HepG2 (cell line): ENCODE data around the gene LYRM2.

Experiments
- GFI1 ChIP-seq: sonication (generic); formaldehyde crosslinking; IDR thresholded peaks from 2 replicates; pipeline ENCODE4 v1.5.0; 2020; ENCODE audit warnings: missing genetic modification reagents, mild to moderate bottlenecking, borderline replicate concordance
- HOXA7 ChIP-seq: sonication (generic); formaldehyde crosslinking; IDR thresholded peaks from 2 replicates; pipeline ENCODE4 v1.8.1; 2022; ENCODE audit warnings: mild to moderate bottlenecking, missing genetic modification reagents, moderate library complexity
- JUND ChIP-seq: sonication (generic); formaldehyde crosslinking; IDR thresholded peaks from 2 replicates; pipeline ENCODE4 v1.8.0; 2022; ENCODE audit warnings: mild to moderate bottlenecking, missing genetic modification reagents
- TF ChIP-seq, protein P1 (sequence below): sonication (generic); formaldehyde crosslinking; IDR thresholded peaks from 2 replicates; pipeline ENCODE4 v1.4.0; 2020; ENCODE audit warnings: missing genetic modification reagents

GRCh38 chr6:89596056-89596455 lies 42.5 kb downstream of the LYRM2 start:
- TF ChIP-seq, protein P1, sequence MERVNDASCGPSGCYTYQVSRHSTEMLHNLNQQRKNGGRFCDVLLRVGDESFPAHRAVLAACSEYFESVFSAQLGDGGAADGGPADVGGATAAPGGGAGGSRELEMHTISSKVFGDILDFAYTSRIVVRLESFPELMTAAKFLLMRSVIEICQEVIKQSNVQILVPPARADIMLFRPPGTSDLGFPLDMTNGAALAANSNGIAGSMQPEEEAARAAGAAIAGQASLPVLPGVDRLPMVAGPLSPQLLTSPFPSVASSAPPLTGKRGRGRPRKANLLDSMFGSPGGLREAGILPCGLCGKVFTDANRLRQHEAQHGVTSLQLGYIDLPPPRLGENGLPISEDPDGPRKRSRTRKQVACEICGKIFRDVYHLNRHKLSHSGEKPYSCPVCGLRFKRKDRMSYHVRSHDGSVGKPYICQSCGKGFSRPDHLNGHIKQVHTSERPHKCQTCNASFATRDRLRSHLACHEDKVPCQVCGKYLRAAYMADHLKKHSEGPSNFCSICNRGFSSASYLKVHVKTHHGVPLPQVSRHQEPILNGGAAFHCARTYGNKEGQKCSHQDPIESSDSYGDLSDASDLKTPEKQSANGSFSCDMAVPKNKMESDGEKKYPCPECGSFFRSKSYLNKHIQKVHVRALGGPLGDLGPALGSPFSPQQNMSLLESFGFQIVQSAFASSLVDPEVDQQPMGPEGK (CRISPR knock-in tag): no peak
- TF ChIP-seq GFI1 (CRISPR knock-in tag): no peak
- TF ChIP-seq JUND (CRISPR knock-in tag): no peak
- no peak for TF ChIP-seq HOXA7 (CRISPR knock-in tag)
